ENCODE measurements around the gene MBD4.
"Not testable (repeated sequence)": the region's sequence is repeated elsewhere in the genome, so short reads cannot be mapped to it uniquely, and the experiment has no call there.

MBD4 gene

DNA sequence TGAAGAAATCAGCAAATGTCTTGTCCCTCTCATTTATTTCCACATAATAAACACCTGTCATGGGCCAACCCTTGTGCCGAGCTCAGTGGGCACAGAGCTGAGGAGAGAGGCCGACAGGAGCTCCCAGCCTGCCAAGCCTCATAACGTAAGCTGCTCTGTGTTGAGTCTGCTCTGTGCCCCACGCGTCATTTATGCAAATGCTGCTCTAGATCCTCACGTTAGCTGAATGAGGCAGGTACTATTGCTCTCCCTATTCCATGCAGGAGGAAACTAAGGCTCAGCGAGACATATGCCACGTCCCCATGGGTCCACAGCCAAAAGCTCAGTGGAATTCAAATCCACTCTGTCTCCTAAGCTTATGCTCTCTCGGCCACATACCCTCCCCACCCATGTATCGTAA lies 52.8 kb downstream of the MBD4 start:
- Histone ChIP-seq H3K4me1 (ENCODE audit: insufficient read depth, poor library complexity, severe bottlenecking) (peaks cover 7% of the 10 kb centered on the region), H3K9me3 (ENCODE audit: severe bottlenecking) (no peaks in the 10 kb centered on the region), H3K27ac (ENCODE audit: poor library complexity, severe bottlenecking) (no peak overlapping the region), H3K27me3 (ENCODE audit: insufficient read depth, poor library complexity, severe bottlenecking) (no peaks in the 10 kb centered on the region), H3K4me3 (ENCODE audit: severe bottlenecking) (no peak overlapping the region), H3K36me3 (ENCODE audit: low read depth) (peaks cover 29% of the 10 kb centered on the region)
- ATAC-seq (ENCODE audit: low read depth) (no peak), DNase-seq (ENCODE audit: low spot score) (no peak)
- TF ChIP-seq, protein P1, sequence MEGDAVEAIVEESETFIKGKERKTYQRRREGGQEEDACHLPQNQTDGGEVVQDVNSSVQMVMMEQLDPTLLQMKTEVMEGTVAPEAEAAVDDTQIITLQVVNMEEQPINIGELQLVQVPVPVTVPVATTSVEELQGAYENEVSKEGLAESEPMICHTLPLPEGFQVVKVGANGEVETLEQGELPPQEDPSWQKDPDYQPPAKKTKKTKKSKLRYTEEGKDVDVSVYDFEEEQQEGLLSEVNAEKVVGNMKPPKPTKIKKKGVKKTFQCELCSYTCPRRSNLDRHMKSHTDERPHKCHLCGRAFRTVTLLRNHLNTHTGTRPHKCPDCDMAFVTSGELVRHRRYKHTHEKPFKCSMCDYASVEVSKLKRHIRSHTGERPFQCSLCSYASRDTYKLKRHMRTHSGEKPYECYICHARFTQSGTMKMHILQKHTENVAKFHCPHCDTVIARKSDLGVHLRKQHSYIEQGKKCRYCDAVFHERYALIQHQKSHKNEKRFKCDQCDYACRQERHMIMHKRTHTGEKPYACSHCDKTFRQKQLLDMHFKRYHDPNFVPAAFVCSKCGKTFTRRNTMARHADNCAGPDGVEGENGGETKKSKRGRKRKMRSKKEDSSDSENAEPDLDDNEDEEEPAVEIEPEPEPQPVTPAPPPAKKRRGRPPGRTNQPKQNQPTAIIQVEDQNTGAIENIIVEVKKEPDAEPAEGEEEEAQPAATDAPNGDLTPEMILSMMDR (IDR thresholded peaks at IDR 0.05; ENCODE audit: poor library complexity, severe bottlenecking) = no peak

DNA sequence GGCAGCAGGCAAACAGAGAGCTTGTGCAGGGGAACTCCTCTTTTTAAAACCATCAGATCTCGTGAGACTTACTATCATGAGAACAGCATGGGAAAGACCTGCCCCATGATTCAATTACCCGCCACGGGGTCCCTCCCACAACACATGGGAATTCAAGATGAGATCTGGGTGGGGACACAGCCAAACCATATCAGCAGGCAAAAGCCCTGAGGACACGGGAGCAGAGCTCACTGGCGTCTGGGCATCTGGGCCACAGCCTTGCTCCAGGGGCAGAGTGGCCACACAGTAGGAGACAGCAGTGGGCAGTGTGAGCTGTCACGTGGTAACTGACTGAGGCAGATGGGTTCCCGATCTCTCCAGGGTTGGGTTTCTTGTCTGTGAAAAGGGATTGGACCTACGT lies 54.2 kb downstream of the MBD4 start:
- not testable (repeated sequence) for DNase-seq (ENCODE audit: low spot score); H3K4me3 ChIP-seq (ENCODE audit: severe bottlenecking); H3K9me3 ChIP-seq (ENCODE audit: severe bottlenecking); ATAC-seq (ENCODE audit: low read depth); H3K27ac ChIP-seq (ENCODE audit: poor library complexity, severe bottlenecking); H3K4me1 ChIP-seq (ENCODE audit: insufficient read depth, poor library complexity, severe bottlenecking); H3K27me3 ChIP-seq (ENCODE audit: insufficient read depth, poor library complexity, severe bottlenecking)
- peaks cover 18% of the 10 kb centered on the region for H3K36me3 ChIP-seq (ENCODE audit: low read depth)

DNA sequence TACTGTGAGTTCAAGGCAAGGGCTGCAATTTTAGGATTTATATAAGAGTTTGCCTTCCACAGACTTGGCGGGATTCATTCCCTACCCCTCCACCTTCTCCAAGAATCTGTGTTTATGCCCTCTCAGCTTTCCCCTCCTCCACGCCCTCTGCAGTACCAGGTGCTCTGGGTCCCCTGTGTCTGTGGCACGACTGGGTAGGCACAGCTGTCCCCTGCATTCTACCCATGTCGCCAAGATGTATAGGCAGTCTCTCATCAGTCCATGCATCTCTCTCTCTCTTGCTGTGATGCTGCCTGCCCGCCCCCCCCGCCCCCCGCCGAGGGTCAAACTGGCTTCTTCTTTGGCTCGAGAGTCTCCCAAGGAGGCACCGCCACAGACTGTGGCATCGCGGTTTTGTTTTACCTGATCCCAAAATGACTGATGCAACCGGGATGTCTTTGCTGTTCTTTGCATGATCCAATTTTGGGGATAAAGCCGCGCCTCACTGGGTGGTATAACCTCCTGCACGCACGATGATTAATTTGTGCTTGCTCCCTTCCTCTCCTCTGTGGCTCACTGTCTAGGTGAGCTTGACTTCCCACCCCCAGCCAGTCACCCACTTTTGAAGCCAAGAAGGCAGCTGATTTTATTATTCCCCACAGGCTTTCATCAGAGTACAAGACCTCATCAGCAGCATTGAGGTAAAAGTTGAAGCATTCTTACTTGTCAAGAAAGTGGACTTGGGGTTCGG lies 55.0 kb downstream of the MBD4 start:
- peaks cover 14% of the 10 kb centered on the region for H3K36me3 ChIP-seq (ENCODE audit: low read depth)
- H3K27ac ChIP-seq (ENCODE audit: poor library complexity, severe bottlenecking) = no peak overlapping the region
- H3K9me3 ChIP-seq (ENCODE audit: severe bottlenecking) = no peaks in the 10 kb centered on the region
- TF ChIP-seq, protein P1 (IDR thresholded peaks at IDR 0.05; ENCODE audit: poor library complexity, severe bottlenecking) = no peak
- ATAC-seq (ENCODE audit: low read depth) = no peak
- DNase-seq (ENCODE audit: low spot score) = no peak
- H3K4me3 ChIP-seq (ENCODE audit: severe bottlenecking) = no peak overlapping the region
- H3K4me1 ChIP-seq (ENCODE audit: insufficient read depth, poor library complexity, severe bottlenecking) = peaks cover 7% of the 10 kb centered on the region
- no peaks in the 10 kb centered on the region for H3K27me3 ChIP-seq (ENCODE audit: insufficient read depth, poor library complexity, severe bottlenecking)

DNA sequence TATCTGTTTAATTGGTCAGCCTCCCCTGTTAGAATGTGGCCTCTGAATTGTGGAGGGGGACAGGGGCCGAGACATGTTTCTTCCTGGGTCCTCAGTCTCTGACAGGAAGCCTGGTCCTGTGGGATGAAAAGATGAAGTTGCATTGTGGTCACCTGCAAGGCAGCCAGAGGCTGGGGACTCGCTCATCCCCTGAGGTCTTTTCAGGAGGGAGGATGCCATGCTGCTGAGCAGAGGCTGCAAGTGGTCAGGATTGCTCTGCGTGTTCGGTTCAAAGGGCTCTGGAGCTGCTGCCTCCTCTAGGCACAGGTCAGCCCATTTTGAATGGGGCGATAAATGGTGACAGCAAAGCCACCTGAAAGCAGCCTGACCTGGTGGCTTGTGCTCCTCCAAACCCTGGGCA lies 55.6 kb downstream of the MBD4 start:
- H3K27me3 ChIP-seq (ENCODE audit: insufficient read depth, poor library complexity, severe bottlenecking); H3K9me3 ChIP-seq (ENCODE audit: severe bottlenecking); ATAC-seq (ENCODE audit: low read depth); H3K36me3 ChIP-seq (ENCODE audit: low read depth); H3K4me3 ChIP-seq (ENCODE audit: severe bottlenecking); H3K4me1 ChIP-seq (ENCODE audit: insufficient read depth, poor library complexity, severe bottlenecking); DNase-seq (ENCODE audit: low spot score); H3K27ac ChIP-seq (ENCODE audit: poor library complexity, severe bottlenecking): not testable (repeated sequence)

DNA sequence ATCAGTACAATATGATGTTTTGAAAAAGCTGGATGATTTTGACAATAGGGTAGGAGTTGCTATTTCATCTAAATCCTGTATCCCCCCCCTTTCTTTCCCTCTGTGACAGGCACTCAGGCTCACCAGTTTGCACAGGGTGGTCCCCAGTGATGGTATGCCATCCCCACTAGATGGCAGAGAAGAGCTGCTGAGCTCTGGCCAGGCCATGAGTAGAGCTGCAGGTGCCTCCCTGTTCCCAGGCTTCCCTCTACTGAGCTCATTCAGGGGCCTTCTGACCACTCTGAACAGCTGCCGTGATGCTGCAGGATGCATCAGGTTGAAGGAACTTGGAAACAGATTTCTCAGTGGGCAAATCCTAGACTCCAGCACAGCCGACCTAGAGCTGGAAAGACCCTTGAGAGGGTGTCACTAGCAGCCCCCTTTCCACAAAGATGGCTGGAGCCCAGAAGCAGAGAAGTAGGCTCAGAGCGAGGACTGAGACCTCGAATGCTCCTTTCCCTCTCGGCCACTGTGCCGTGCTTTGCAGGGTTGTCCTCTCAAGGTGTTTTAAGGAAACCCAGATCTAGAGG lies 56.4 kb downstream of the MBD4 start:
- DNase-seq (ENCODE audit: low spot score) = no peak
- no peaks in the 10 kb centered on the region for H3K4me1 ChIP-seq (ENCODE audit: insufficient read depth, poor library complexity, severe bottlenecking)
- H3K9me3 ChIP-seq (ENCODE audit: severe bottlenecking) = no peaks in the 10 kb centered on the region
- peak; percentile 94 for ATAC-seq (ENCODE audit: low read depth)
- TF ChIP-seq, protein P1 (IDR thresholded peaks at IDR 0.05; ENCODE audit: poor library complexity, severe bottlenecking) = peak; percentile 82
- H3K27me3 ChIP-seq (ENCODE audit: insufficient read depth, poor library complexity, severe bottlenecking) = no peaks in the 10 kb centered on the region
- no peak overlapping the region for H3K4me3 ChIP-seq (ENCODE audit: severe bottlenecking)
- no peak overlapping the region for H3K27ac ChIP-seq (ENCODE audit: poor library complexity, severe bottlenecking)
- peaks cover 4% of the 10 kb centered on the region for H3K36me3 ChIP-seq (ENCODE audit: low read depth)

DNA sequence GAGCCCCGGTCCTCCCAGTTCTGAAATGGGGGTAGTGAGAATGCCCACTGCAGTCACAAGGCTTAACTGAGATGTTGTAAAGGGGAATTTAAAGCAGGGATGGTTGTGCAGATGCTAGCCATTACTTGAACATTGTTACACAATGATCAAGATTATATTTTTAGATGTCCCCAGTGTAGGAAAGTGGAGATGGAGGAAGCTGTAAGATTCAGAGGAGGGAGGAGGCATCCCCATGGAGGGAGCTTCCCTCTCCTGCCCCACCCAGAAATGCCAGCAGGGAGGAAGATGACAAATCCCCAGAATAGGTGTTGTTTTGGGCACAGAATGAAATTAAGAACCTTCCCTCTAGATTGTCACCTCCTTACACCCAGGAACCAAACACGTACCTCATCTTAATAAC lies 57.4 kb downstream of the MBD4 start:
- no peak overlapping the region for H3K27ac ChIP-seq (ENCODE audit: poor library complexity, severe bottlenecking)
- ATAC-seq (ENCODE audit: low read depth) (no peak), DNase-seq (ENCODE audit: low spot score) (no peak)
- no peak overlapping the region for H3K4me3 ChIP-seq (ENCODE audit: severe bottlenecking)
- H3K27me3 ChIP-seq (ENCODE audit: insufficient read depth, poor library complexity, severe bottlenecking) = no peaks in the 10 kb centered on the region
- H3K9me3 ChIP-seq (ENCODE audit: severe bottlenecking) = no peaks in the 10 kb centered on the region
- H3K36me3 ChIP-seq (ENCODE audit: low read depth) = no peaks in the 10 kb centered on the region
- no peaks in the 10 kb centered on the region for H3K4me1 ChIP-seq (ENCODE audit: insufficient read depth, poor library complexity, severe bottlenecking)
- TF ChIP-seq, protein P1 (IDR thresholded peaks at IDR 0.05; ENCODE audit: poor library complexity, severe bottlenecking) = no peak

All from RWPE2 (cell line).